K562 (cell line): Measurements from ENCODE around the gene MACROD2. TPM values are rescaled to one million over a fixed set of nuclear protein-coding genes. Genes with fewer than 3 reads are reported as not detected.

Source experiments
- ATAC-seq: fragments of 200-7000 bp; cut with Tn5 transposase; 3 replicates; pipeline ENCODE4 v1.9.1; 2020; ENCODE audit warnings: moderate library complexity
- BruUV-seq: library from RNA; stranded (reverse); fragments of 400-500 nt; replicated peaks from 2 replicates; lab custom pipeline; 2021; lab: Mats Ljungman, UMichigan
- CTCF ChIA-PET: fragments of 300-600 bp; formaldehyde crosslinking; extraction: SDS; loops from one replicate; lab custom pipeline; 2021; ENCODE audit warnings: low intra/inter-chr PET ratio; lab: Yijun Ruan, JAX
- POLR2A ChIA-PET: fragments of 300-600, 350-650 bp; sonication (Branson Sonifier 250); formaldehyde crosslinking; extraction: SDS; loops from one replicate; lab custom pipeline; 2021; ENCODE audit warnings: antibody characterized with exemption, inconsistent platforms; lab: Yijun Ruan, JAX
- DNase-seq, 4 experiments: peaks; one replicate each; pipeline versions ENCODE4 v3.0.0 to v3.0.0-alpha.2; 2011 to 2018; ENCODE audit warnings: low spot score in 3 of 4, mixed read lengths in 3 of 4; ENCODE audit errors: extremely low read depth in 1 of 4
- FAIRE-seq: peaks from 2 replicates; lab custom pipeline; 2011; peaks lifted over from hg19 to GRCh38; lab: Jason Lieb, UNC
- H2AFZ ChIP-seq: 2 replicates; pipeline ENCODE4 v1.6.0; 2011; ENCODE audit warnings: low read depth, low read length, control low read depth, inconsistent platforms
- H3K27ac ChIP-seq: fragments of 200-600 bp; 3 replicates; pipeline ENCODE4 v1.8.0; 2011; ENCODE audit warnings: low read depth, mild to moderate bottlenecking, control low read depth, inconsistent platforms, low read length, moderate library complexity, mixed read lengths; ENCODE audit errors: extremely low read depth
- H3K27me3 ChIP-seq, 2 experiments: fragments of 300-600 bp in 1 of 2; 2 replicates in 1 of 2; 3 replicates in 1 of 2; pipeline versions ENCODE4 v1.6.0 to v1.8.0; 2011; ENCODE audit warnings: inconsistent platforms in 2 of 2, low read length in 2 of 2, mild to moderate bottlenecking in 1 of 2, mixed read lengths in 1 of 2, moderate library complexity in 1 of 2; ENCODE audit not compliant: control insufficient read depth in 2 of 2, insufficient read depth in 2 of 2
- H3K36me3 ChIP-seq: fragments of 300-600 bp; 3 replicates; pipeline ENCODE4 v1.8.0; 2011; ENCODE audit warnings: mild to moderate bottlenecking, low read length, inconsistent platforms; ENCODE audit not compliant: control insufficient read depth, insufficient read depth
- H3K4me1 ChIP-seq, 2 experiments: fragments of 200-600 bp in 1 of 2; replicated peaks in 1 of 2; 2 replicates in 1 of 2; 3 replicates in 1 of 2; pipeline versions ENCODE4 v1.5.1 to v1.8.0; 2011; ENCODE audit warnings: inconsistent platforms in 2 of 2, low read length in 2 of 2, mild to moderate bottlenecking in 1 of 2, mixed read lengths in 1 of 2, moderate library complexity in 1 of 2; ENCODE audit not compliant: control insufficient read depth in 2 of 2, insufficient read depth in 2 of 2
- H3K4me2 ChIP-seq: 2 replicates; pipeline ENCODE4 v1.6.1; 2011; ENCODE audit warnings: low read length, control low read depth, inconsistent platforms, mixed read lengths; ENCODE audit not compliant: insufficient read depth
- H3K4me3 ChIP-seq: fragments of 200-600 bp; sonication (generic), shearing (Covaris generic); 2 replicates; pipeline ENCODE4 v1.5.1; 2016; ENCODE audit warnings: control low read depth, inconsistent platforms
- H3K79me2 ChIP-seq: fragments of 200-600 bp; 3 replicates; pipeline ENCODE4 v1.8.0; 2011; ENCODE audit warnings: low read length, inconsistent platforms; ENCODE audit not compliant: control insufficient read depth, insufficient read depth
- H3K9ac ChIP-seq, 2 experiments: 2 replicates each; pipeline versions ENCODE4 v1.6.0 to v1.6.1; 2011; ENCODE audit warnings: low read depth in 2 of 2, low read length in 2 of 2, control low read depth in 1 of 2, inconsistent platforms in 1 of 2, mild to moderate bottlenecking in 1 of 2, mixed read lengths in 1 of 2; ENCODE audit not compliant: insufficient read depth in 1 of 2
- H3K9me1 ChIP-seq: one replicate; pipeline ENCODE4 v1.6.0; 2011; ENCODE audit warnings: inconsistent platforms, mild to moderate bottlenecking, low read length, moderate library complexity; ENCODE audit not compliant: control insufficient read depth, insufficient read depth
- H3K9me3 ChIP-seq: replicated peaks from 2 replicates; pipeline ENCODE4 v1.5.1; 2011; ENCODE audit warnings: low read depth, low read length, inconsistent platforms; ENCODE audit not compliant: control insufficient read depth, insufficient read depth
- H4K20me1 ChIP-seq: replicated peaks from 2 replicates; pipeline ENCODE4 v1.6.1; 2011; ENCODE audit warnings: low read length, inconsistent platforms, mixed read lengths; ENCODE audit not compliant: control insufficient read depth, insufficient read depth
- ATF4 ChIP-seq: fragments of 450-650 bp; formaldehyde crosslinking; IDR thresholded peaks from 2 replicates; pipeline ENCODE4 v1.4.0; 2022; ENCODE audit warnings: mild to moderate bottlenecking, moderate library complexity
- FUS ChIP-seq: fragments of 200-400 bp; formaldehyde crosslinking; optimal IDR thresholded peaks from 2 replicates; pipeline ENCODE3; 2017; ENCODE audit warnings: low read depth, low read length
- HOMEZ ChIP-seq: fragments of 250-450 bp; sonication (Bioruptor Pico); IDR thresholded peaks from 2 replicates; pipeline ENCODE4 v1.4.0; 2020; ENCODE audit warnings: mild to moderate bottlenecking, moderate library complexity
- MAFG ChIP-seq: fragments of 450-650 bp; conservative IDR thresholded peaks from 2 replicates; pipeline ENCODE4 v1.6.1; 2016; ENCODE audit warnings: missing genetic modification characterization, missing compliant biosample characterization
- SLC30A9 ChIP-seq: fragments of 250-450 bp; sonication (Bioruptor Pico); IDR thresholded peaks from 2 replicates; pipeline ENCODE4 v1.8.0; 2022; ENCODE audit warnings: mild to moderate bottlenecking, moderate library complexity
- SRF ChIP-seq, 2 experiments: fragments of 250-450, 450-650 bp in 1 of 2; sonication (Bioruptor Pico) in 1 of 2; sonication (generic) in 1 of 2; formaldehyde crosslinking; IDR thresholded peaks; 2 replicates each; pipeline versions ENCODE4 v1.5.0 to v1.5.1; 2020 to 2022; ENCODE audit warnings: mild to moderate bottlenecking in 1 of 2, missing genetic modification reagents in 1 of 2
- TAF1 ChIP-seq: IDR thresholded peaks from 2 replicates; pipeline ENCODE4 v1.6.1; 2011; ENCODE audit warnings: mild to moderate bottlenecking, low read length, moderate library complexity; ENCODE audit not compliant: insufficient read depth, control insufficient read depth, severe bottlenecking; ENCODE audit errors: extremely low read depth
- TCF15 ChIP-seq: fragments of 250-450 bp; sonication (Bioruptor Pico); IDR thresholded peaks from 2 replicates; pipeline ENCODE4 v1.8.0; 2022; ENCODE audit warnings: moderate library complexity, mild to moderate bottlenecking, inconsistent platforms
- ZNF347 ChIP-seq: fragments of 450-650 bp; formaldehyde crosslinking; IDR thresholded peaks from 2 replicates; pipeline ENCODE4 v1.4.0; 2020; ENCODE audit warnings: low read depth, mild to moderate bottlenecking, moderate library complexity
- WGBS: fragments of 100-300 bp; shearing (Covaris generic); methylation state at CpG from one replicate; pipeline ENCODE4 v1.1.6; 2016; ENCODE audit warnings: low coverage, mixed read lengths; ENCODE audit not compliant: insufficient coverage; ENCODE audit errors: missing lambda C conversion rate; 5-methylcytosine and 5-hydroxymethylcytosine counted together
- in situ Hi-C: fragments of 300-500 bp; cut with MboI; formaldehyde crosslinking; loops from 4 replicates; pipeline ENCODE4 v1.15.0; 2018; ENCODE audit warnings: inconsistent platforms, mixed read lengths
- intact Hi-C: fragments of 100-400 bp; cut with micrococcal nuclease; formaldehyde crosslinking; loops from 2 replicates; pipeline ENCODE4 v1.14.2; 2022
- polyA plus RNA-seq, 8 experiments: library from polyadenylated mRNA; depleted of rRNA in 4 of 8; stranded (reverse) in 5 of 8; unstranded in 3 of 8; fragments of >200 nt; fragmentation: Nextera tagmentation in 2 of 8; fragmentation: Illumina TruSeq in 1 of 8; extraction: Ambion mirVana in 2 of 8; extraction: Trizol in 1 of 8; gene quantifications; 2 replicates each; pipeline versions ENCODE4 v1.2.1 to v1.2.3, GENCODE V29; 2011 to 2014; ENCODE audit warnings: inconsistent platforms in 1 of 8, missing spikeins in 1 of 8
- total RNA-seq, 7 experiments: library from RNA; depleted of rRNA in 6 of 7; stranded (reverse); fragments of >200 nt in 6 of 7; fragmentation: Illumina TruSeq in 2 of 7; extraction: Trizol in 2 of 7; gene quantifications; 2 replicates each; pipeline versions ENCODE4 v1.2.1 to v1.2.3, GENCODE V29; 2011 to 2021; ENCODE audit warnings: low replicate concordance in 1 of 7

Gene MACROD2
- total and polyA plus RNA-seq, 9 of the 15 experiments (the other 6 are each of a cell fraction or from before 2014, with no cell fraction given) = not detected

GRCh38 chr20:16017656-16018055 lies 2022.3 kb downstream of the MACROD2 start:
- no peaks in the 10 kb centered on the region for H3K27me3 ChIP-seq
- no peaks in the 10 kb centered on the region for H3K36me3 ChIP-seq
- TF ChIP-seq SLC30A9 (CRISPR knock-in tag) (no peak), MAFG (no peak), HOMEZ (CRISPR knock-in tag) (no peak), ATF4 (CRISPR knock-in tag) (no peak), SRF (CRISPR knock-in tag; IDR thresholded peaks at IDR 0.05) (no peak), ZNF347 (CRISPR knock-in tag) (no peak), TCF15 (CRISPR knock-in tag) (no peak), FUS (no peak), TAF1 (no peak)
- no peak for ATAC-seq
- no peaks in the 10 kb centered on the region for H3K79me2 ChIP-seq
- ChIA-PET CTCF (no interaction called here), POLR2A (interaction anchor here (0.7 kb wide), 1 partner anchor 969 kb away, joined by 3 read pairs; no protein-coding TSS in a partner anchor)
- no peak overlapping the region for H3K9ac ChIP-seq
- H2AFZ ChIP-seq = no peak overlapping the region
- no peak overlapping the region for H3K4me3 ChIP-seq
- no peak overlapping the region for H3K27ac ChIP-seq
- in situ Hi-C loops = no loop called here
- H3K9me3 ChIP-seq = no peaks in the 10 kb centered on the region
- H3K4me2 ChIP-seq = no peak overlapping the region
- no peak for FAIRE-seq
- intact Hi-C loops = no loop called here
- DNase-seq = no peak
- 0% methylated on average over 1 of the region's 1 CpG for WGBS
- BruUV-seq = no TSS peak
- H3K9me1 ChIP-seq = no peaks in the 10 kb centered on the region
- no peaks in the 10 kb centered on the region for H4K20me1 ChIP-seq
- no peaks in the 10 kb centered on the region for H3K4me1 ChIP-seq
